K562 (cell line): ENCODE results near the gene HMBS. TPM values are rescaled to one million over a fixed set of nuclear protein-coding genes. Genes with fewer than 3 reads are reported as not detected.

ENCODE experiments used
- ASH1L ChIP-seq: fragments of 450-650 bp; IDR thresholded peaks from 2 replicates; pipeline ENCODE4 v1.6.1; 2018; ENCODE audit warnings: borderline replicate concordance, mild to moderate bottlenecking, low read depth; ENCODE audit not compliant: partially characterized antibody
- BRF1 ChIP-seq: IDR thresholded peaks from 3 replicates; pipeline ENCODE4 v1.6.1; 2011; ENCODE audit warnings: borderline replicate concordance, mild to moderate bottlenecking; ENCODE audit not compliant: insufficient read length; ENCODE audit errors: extremely low read depth
- CBX3 ChIP-seq, 2 experiments: IDR thresholded peaks; 1 replicate in 1 of 2; 2 replicates in 1 of 2; pipeline ENCODE4 v1.6.1; 2012; ENCODE audit warnings: inconsistent platforms in 2 of 2, low read length in 2 of 2, borderline replicate concordance in 1 of 2, control low read depth in 1 of 2
- CEBPB ChIP-seq: fragments of 450-650 bp; IDR thresholded peaks from 2 replicates; pipeline ENCODE4 v1.6.1; 2016; ENCODE audit warnings: missing genetic modification characterization, missing compliant biosample characterization
- CHAMP1 ChIP-seq: fragments of 450-650 bp; IDR thresholded peaks from 2 replicates; pipeline ENCODE4 v1.6.1; 2016; ENCODE audit warnings: mild to moderate bottlenecking
- CUX1 ChIP-seq: fragments of 200-800 bp; sonication (Bioruptor generic); IDR thresholded peaks from 2 replicates; pipeline ENCODE4 v1.6.1; 2016; ENCODE audit warnings: missing genetic modification characterization, missing compliant biosample characterization
- FOS ChIP-seq: IDR thresholded peaks from 3 replicates; pipeline ENCODE4 v1.6.1; 2011; ENCODE audit not compliant: insufficient read length; ENCODE audit errors: extremely low read depth
- MCM5 ChIP-seq: fragments of 450-650 bp; IDR thresholded peaks from 2 replicates; pipeline ENCODE4 v1.6.1; 2016; ENCODE audit warnings: low read depth
- MLX ChIP-seq, 2 experiments: fragments of 450-650 bp in 1 of 2; sonication (generic) in 1 of 2; formaldehyde crosslinking; conservative IDR thresholded peaks; 2 replicates each; pipeline versions ENCODE4 v1.4.0 to v1.8.1; 2020 to 2022; ENCODE audit warnings: mild to moderate bottlenecking in 1 of 2, missing genetic modification reagents in 1 of 2
- NBN ChIP-seq: fragments of 450-650 bp; IDR thresholded peaks from 2 replicates; pipeline ENCODE4 v1.6.1; 2016; ENCODE audit warnings: low read depth, mild to moderate bottlenecking
- NR2F6 ChIP-seq: fragments of 450-650 bp; formaldehyde crosslinking; IDR thresholded peaks from 2 replicates; pipeline ENCODE4 v1.4.0; 2020; ENCODE audit warnings: mild to moderate bottlenecking
- PTRF ChIP-seq: fragments of 450-650 bp; IDR thresholded peaks from 2 replicates; pipeline ENCODE4 v1.6.1; 2016; ENCODE audit warnings: mild to moderate bottlenecking, missing genetic modification characterization, missing compliant biosample characterization
- STAT5A ChIP-seq: IDR thresholded peaks from 2 replicates; pipeline ENCODE4 v1.6.1; 2012; ENCODE audit warnings: low read length, inconsistent platforms, borderline replicate concordance
- THAP12 ChIP-seq: fragments of 250-450 bp; sonication (Bioruptor Pico); IDR thresholded peaks from 2 replicates; pipeline ENCODE4 v1.9.0; 2021; ENCODE audit warnings: mild to moderate bottlenecking, inconsistent platforms
- THRAP3 ChIP-seq: fragments of 450-650 bp; IDR thresholded peaks from 2 replicates; pipeline ENCODE4 v1.6.1; 2016; ENCODE audit warnings: mild to moderate bottlenecking, inconsistent platforms, borderline replicate concordance
- YBX1 ChIP-seq: fragments of 450-650 bp; IDR thresholded peaks from 2 replicates; pipeline ENCODE4 v1.7.1; 2016; ENCODE audit warnings: mild to moderate bottlenecking
- ZNF212 ChIP-seq: fragments of 450-650 bp; formaldehyde crosslinking; IDR thresholded peaks from 2 replicates; pipeline ENCODE4 v1.4.0; 2020; ENCODE audit warnings: mild to moderate bottlenecking
- polyA plus RNA-seq, 8 experiments: library from polyadenylated mRNA; depleted of rRNA in 4 of 8; stranded (reverse) in 5 of 8; unstranded in 3 of 8; fragments of >200 nt; fragmentation: Nextera tagmentation in 2 of 8; fragmentation: Illumina TruSeq in 1 of 8; extraction: Ambion mirVana in 2 of 8; extraction: Trizol in 1 of 8; gene quantifications; 2 replicates each; pipeline versions ENCODE4 v1.2.1 to v1.2.3, GENCODE V29; 2011 to 2014; ENCODE audit warnings: inconsistent platforms in 1 of 8, missing spikeins in 1 of 8
- total RNA-seq, 7 experiments: library from RNA; depleted of rRNA in 6 of 7; stranded (reverse); fragments of >200 nt in 6 of 7; fragmentation: Illumina TruSeq in 2 of 7; extraction: Trizol in 2 of 7; gene quantifications; 2 replicates each; pipeline versions ENCODE4 v1.2.1 to v1.2.3, GENCODE V29; 2011 to 2021; ENCODE audit warnings: low replicate concordance in 1 of 7

The HMBS gene
- total and polyA plus RNA-seq, 9 of the 15 experiments (the other 6 are each of a cell fraction or from before 2014, with no cell fraction given): 56.9 to 385 (median 286) TPM

GRCh38 chr11:119108146-119108856 lies 23.6 kb downstream of the HMBS start (continued):
- no peak for TF ChIP-seq THRAP3
- TF ChIP-seq BRF1: no peak
- no peak for TF ChIP-seq ZNF212 (CRISPR knock-in tag)
- no peak for TF ChIP-seq STAT5A
- TF ChIP-seq MLX (CRISPR knock-in tag; conservative IDR thresholded peaks at IDR 0.05): no peak
- no peak for TF ChIP-seq NR2F6
- TF ChIP-seq ASH1L: no peak
- TF ChIP-seq CBX3 (IDR thresholded peaks at IDR 0.05; ENCODE audit: borderline replicate concordance in 1 of 2, low read length in 2 of 2): no peak
- no peak for TF ChIP-seq PTRF (tag)
- no peak for TF ChIP-seq CUX1 (CRISPR knock-in tag)
- TF ChIP-seq FOS: peak; percentile 41
- TF ChIP-seq MCM5: no peak
- TF ChIP-seq THAP12: no peak
- peak; percentile 41; the same call in 1 of the 2 replicates for TF ChIP-seq NBN
- TF ChIP-seq CEBPB: peak; percentile 73
- TF ChIP-seq YBX1: no peak
- TF ChIP-seq CHAMP1: no peak
